ENCODE data around the gene ADAM19.

The ADAM19 gene, protein sequence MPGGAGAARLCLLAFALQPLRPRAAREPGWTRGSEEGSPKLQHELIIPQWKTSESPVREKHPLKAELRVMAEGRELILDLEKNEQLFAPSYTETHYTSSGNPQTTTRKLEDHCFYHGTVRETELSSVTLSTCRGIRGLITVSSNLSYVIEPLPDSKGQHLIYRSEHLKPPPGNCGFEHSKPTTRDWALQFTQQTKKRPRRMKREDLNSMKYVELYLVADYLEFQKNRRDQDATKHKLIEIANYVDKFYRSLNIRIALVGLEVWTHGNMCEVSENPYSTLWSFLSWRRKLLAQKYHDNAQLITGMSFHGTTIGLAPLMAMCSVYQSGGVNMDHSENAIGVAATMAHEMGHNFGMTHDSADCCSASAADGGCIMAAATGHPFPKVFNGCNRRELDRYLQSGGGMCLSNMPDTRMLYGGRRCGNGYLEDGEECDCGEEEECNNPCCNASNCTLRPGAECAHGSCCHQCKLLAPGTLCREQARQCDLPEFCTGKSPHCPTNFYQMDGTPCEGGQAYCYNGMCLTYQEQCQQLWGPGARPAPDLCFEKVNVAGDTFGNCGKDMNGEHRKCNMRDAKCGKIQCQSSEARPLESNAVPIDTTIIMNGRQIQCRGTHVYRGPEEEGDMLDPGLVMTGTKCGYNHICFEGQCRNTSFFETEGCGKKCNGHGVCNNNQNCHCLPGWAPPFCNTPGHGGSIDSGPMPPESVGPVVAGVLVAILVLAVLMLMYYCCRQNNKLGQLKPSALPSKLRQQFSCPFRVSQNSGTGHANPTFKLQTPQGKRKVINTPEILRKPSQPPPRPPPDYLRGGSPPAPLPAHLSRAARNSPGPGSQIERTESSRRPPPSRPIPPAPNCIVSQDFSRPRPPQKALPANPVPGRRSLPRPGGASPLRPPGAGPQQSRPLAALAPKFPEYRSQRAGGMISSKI

DNA sequence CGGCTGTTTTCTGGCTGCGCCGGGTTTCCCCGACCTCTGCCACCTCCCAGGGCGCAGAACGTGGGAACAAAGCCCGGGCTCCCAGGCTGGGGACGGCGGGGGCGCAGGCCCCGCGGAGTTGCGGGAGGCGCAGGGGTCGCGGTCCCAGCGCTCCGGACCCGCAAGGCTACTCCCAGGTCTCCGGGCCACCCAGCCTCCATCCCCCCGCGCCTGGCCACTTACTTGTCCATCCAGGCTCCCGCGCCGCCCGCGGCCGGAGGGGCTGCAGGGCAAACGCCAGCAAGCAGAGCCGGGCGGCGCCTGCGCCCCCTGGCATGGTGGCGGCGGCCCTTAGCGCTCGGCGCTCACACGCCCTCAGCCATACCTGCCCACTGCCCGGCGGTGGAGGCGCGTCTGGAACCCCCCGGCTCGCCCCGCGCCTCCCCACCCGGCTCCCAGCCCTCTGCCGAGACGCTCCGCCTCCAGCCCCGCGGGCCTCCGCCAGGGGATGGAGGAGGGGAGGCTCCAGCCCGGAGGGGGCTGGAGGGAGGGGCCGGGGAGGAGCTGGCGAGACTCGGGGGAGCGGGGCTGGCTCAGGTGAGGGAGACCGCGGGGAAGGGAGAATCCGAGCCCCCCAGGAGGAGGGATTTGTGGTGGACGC lies at the start of gene ADAM19:
TSS of gene ADAM19 (minus strand) at position 395 of the 640 bp plus-strand sequence. CDS start at position 316, 79 bp downstream.
- Histone ChIP-seq H3K27me3 (ENCODE audit: control insufficient read depth in 1 of 2, insufficient read depth in 2 of 2, low read length in 2 of 2) (peaks cover 8 to 12% of the 10 kb centered on the region in 2 donors), H3K36me3 (ENCODE audit: control insufficient read depth in 1 of 2, insufficient read depth in 2 of 2, low read length in 2 of 2) (no peaks in the 10 kb centered on the region), H3K9ac (ENCODE audit: low read depth in 1 of 2, low read length in 2 of 2) (peak within 1 kb of the TSS; percentile 69), H3K4me3 (ENCODE audit: low read depth in 1 of 2, low read length in 2 of 2) (peak within 1 kb of the TSS; percentile 72 to 82), H3K9me3 (ENCODE audit: control insufficient read depth in 1 of 2, low read length in 2 of 2) (no peaks in the 10 kb centered on the region), H3K4me1 (ENCODE audit: control insufficient read depth in 1 of 2, insufficient read depth in 2 of 2, low read length in 2 of 2) (peaks cover 7 to 10% of the 10 kb centered on the region in 2 donors), H3K27ac (ENCODE audit: low read depth, low read length) (peak within 1 kb of the TSS; percentile 69)

DNA sequence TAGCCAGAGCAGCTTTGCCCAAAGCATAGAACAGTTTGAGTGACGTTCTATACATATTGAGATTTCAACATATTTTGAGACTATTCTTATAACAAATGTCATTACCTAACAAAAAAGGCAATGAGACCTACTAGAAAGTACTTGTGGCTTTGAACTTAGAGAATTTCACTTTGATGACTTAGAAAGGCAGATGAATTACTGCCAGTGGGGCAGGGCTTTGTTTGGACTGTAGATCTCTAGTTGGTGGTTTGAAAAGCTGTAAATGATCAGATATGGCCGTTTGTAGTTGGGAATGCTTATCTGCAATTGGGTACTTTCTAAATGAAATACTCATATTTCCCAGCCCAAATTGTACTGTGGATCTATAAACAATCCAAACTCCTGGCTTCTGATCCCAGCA lies 48.6 kb upstream of the ADAM19 start:
- no peaks in the 10 kb centered on the region for H3K36me3 ChIP-seq (ENCODE audit: control insufficient read depth in 1 of 2, insufficient read depth in 2 of 2, low read length in 2 of 2)
- no peaks in the 10 kb centered on the region for H3K27me3 ChIP-seq (ENCODE audit: control insufficient read depth in 1 of 2, insufficient read depth in 2 of 2, low read length in 2 of 2)
- no peak overlapping the region for H3K9ac ChIP-seq (ENCODE audit: low read depth in 1 of 2, low read length in 2 of 2)
- H3K27ac ChIP-seq (ENCODE audit: low read depth, low read length), result no peak overlapping the region
- no peaks in the 10 kb centered on the region for H3K9me3 ChIP-seq (ENCODE audit: control insufficient read depth in 1 of 2, low read length in 2 of 2)
- no peaks in the 10 kb centered on the region for H3K4me1 ChIP-seq (ENCODE audit: control insufficient read depth in 1 of 2, insufficient read depth in 2 of 2, low read length in 2 of 2)
- H3K4me3 ChIP-seq (ENCODE audit: low read depth in 1 of 2, low read length in 2 of 2), result no peak overlapping the region

DNA sequence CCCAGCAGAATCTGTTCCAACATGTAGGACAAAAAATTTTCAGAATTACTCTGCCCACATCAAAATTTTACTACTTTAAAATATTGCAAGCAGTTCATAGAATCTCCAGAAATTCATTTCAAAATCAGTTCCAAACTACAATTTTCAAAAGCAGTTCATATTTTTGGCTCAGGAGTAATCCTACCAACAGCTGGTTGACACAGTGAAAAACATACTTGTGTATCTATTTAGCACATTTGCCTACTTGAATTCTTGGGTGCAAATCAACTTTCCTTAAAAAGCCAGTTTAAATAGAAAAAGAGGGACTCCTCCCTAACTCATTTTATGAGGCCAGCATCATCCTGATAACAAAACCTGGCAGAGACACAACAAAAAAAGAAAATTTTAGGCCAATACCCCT lies 45.2 kb upstream of the ADAM19 start:
- no peak overlapping the region for H3K27ac ChIP-seq (ENCODE audit: low read depth, low read length)
- H3K9ac ChIP-seq (ENCODE audit: low read depth in 1 of 2, low read length in 2 of 2), result no peak overlapping the region
- no peak overlapping the region for H3K4me3 ChIP-seq (ENCODE audit: low read depth in 1 of 2, low read length in 2 of 2)
- H3K27me3 ChIP-seq (ENCODE audit: control insufficient read depth in 1 of 2, insufficient read depth in 2 of 2, low read length in 2 of 2), result no peaks in the 10 kb centered on the region
- no peaks in the 10 kb centered on the region for H3K9me3 ChIP-seq (ENCODE audit: control insufficient read depth in 1 of 2, low read length in 2 of 2)
- H3K36me3 ChIP-seq (ENCODE audit: control insufficient read depth in 1 of 2, insufficient read depth in 2 of 2, low read length in 2 of 2), result no peaks in the 10 kb centered on the region
- H3K4me1 ChIP-seq (ENCODE audit: control insufficient read depth in 1 of 2, insufficient read depth in 2 of 2, low read length in 2 of 2), result no peaks in the 10 kb centered on the region

DNA sequence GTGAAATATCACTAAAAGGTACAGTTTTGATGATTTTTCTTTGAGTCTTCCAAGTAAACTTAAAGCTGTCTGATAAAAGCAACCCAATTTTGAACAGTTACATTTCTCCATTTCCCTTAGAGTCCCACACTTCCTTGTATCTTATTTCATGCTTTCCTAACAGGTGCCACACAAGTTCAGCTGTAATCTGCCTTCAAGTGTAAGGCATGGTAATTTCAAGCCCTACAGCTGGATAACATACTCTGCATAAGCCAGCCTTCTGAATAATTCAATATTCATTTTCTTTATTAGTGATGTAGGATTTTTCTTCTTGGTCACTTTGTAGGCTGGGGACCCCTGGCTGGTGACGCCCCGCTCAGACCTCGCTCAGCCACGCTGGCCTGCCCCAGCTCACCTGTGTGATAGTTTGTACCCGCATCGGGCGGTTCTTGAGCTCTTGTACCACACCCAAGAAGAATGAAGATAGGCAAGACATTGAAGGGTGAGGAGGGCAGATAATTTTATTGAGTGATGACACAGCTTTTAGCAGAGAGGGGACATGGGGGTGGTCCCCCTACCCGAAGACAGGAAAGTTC lies 42.7 kb upstream of the ADAM19 start:
- Histone ChIP-seq H3K4me1 (ENCODE audit: control insufficient read depth in 1 of 2, insufficient read depth in 2 of 2, low read length in 2 of 2) (peaks cover 0 to 2% of the 10 kb centered on the region in 2 donors), H3K9ac (ENCODE audit: low read depth in 1 of 2, low read length in 2 of 2) (no peak overlapping the region), H3K27me3 (ENCODE audit: control insufficient read depth in 1 of 2, insufficient read depth in 2 of 2, low read length in 2 of 2) (no peaks in the 10 kb centered on the region), H3K4me3 (ENCODE audit: low read depth in 1 of 2, low read length in 2 of 2) (no peak overlapping the region), H3K36me3 (ENCODE audit: control insufficient read depth in 1 of 2, insufficient read depth in 2 of 2, low read length in 2 of 2) (no peaks in the 10 kb centered on the region), H3K27ac (ENCODE audit: low read depth, low read length) (no peak overlapping the region), H3K9me3 (ENCODE audit: control insufficient read depth in 1 of 2, low read length in 2 of 2) (no peaks in the 10 kb centered on the region)

DNA sequence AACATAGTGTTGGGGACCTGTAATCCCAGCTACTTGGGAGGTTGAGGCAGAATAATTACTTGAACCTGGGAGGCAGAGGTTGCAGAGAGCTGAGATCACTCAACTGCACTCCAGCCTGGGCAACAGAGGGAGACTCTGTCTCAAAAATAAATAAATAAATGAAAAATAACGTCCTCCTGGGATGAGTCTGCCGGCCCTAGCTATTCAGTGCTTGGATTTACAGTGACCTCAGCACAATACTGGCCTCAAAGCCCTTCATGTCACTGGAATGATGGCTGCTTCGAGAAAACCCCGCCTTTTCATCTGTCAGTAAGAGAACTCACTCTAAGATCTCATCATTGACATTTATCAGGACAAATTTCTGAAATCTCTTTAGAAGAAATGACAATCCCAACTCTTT lies 41.2 kb upstream of the ADAM19 start:
- no peaks in the 10 kb centered on the region for H3K9me3 ChIP-seq (ENCODE audit: control insufficient read depth in 1 of 2, low read length in 2 of 2)
- H3K27me3 ChIP-seq (ENCODE audit: control insufficient read depth in 1 of 2, insufficient read depth in 2 of 2, low read length in 2 of 2), result no peaks in the 10 kb centered on the region
- H3K9ac ChIP-seq (ENCODE audit: low read depth in 1 of 2, low read length in 2 of 2), result no peak overlapping the region
- peaks cover 13 to 17% of the 10 kb centered on the region in 2 donors for H3K4me1 ChIP-seq (ENCODE audit: control insufficient read depth in 1 of 2, insufficient read depth in 2 of 2, low read length in 2 of 2)
- H3K36me3 ChIP-seq (ENCODE audit: control insufficient read depth in 1 of 2, insufficient read depth in 2 of 2, low read length in 2 of 2), result no peaks in the 10 kb centered on the region
- no peak overlapping the region for H3K27ac ChIP-seq (ENCODE audit: low read depth, low read length)
- H3K4me3 ChIP-seq (ENCODE audit: low read depth in 1 of 2, low read length in 2 of 2), result no peak overlapping the region

DNA sequence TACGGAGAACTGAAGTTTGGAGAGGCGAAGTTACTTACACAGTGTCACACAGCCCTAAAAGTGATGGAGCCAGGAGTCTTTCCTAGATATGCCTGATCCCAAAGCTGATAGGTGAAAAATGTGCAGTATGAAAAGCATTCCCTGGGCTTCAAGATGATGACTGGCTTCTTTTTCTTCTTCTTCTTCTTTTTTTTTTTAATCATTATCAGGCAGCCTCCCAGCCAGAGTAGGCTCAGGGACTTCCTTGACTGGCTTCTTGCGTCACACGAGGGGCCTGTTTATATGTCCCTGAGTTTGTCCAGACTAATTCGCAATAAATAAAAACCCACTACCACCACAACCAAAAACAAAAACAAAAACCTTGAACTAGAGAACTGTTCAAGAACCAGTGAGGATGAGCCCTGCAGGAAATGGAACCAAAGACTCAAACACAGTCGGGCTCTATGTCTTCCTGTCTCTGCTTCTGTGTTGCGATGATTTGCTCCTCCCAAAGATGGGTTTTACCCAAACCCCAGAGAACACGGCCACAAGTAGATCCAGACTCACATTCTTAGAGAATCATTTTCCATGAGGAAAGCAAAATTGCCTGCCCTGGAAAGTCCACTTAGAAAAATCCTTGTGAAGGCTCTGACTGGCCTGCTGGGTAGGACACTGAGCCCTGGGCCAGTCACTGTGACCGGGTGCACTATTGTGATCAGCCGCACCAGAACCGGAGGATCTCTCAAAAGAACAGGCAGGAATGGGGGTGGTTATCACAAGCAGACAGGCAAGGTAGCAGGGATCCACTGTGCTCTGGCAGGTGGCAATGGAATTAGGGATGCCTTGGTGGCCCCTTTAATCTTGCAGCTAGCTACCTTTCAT lies 38.0 kb upstream of the ADAM19 start:
- H3K27ac ChIP-seq (ENCODE audit: low read depth, low read length), result no peak overlapping the region
- H3K9ac ChIP-seq (ENCODE audit: low read depth in 1 of 2, low read length in 2 of 2), result no peak overlapping the region
- H3K4me3 ChIP-seq (ENCODE audit: low read depth in 1 of 2, low read length in 2 of 2), result no peak overlapping the region
- H3K27me3 ChIP-seq (ENCODE audit: control insufficient read depth in 1 of 2, insufficient read depth in 2 of 2, low read length in 2 of 2), result no peaks in the 10 kb centered on the region
- no peaks in the 10 kb centered on the region for H3K36me3 ChIP-seq (ENCODE audit: control insufficient read depth in 1 of 2, insufficient read depth in 2 of 2, low read length in 2 of 2)
- peaks cover 19 to 26% of the 10 kb centered on the region in 2 donors for H3K4me1 ChIP-seq (ENCODE audit: control insufficient read depth in 1 of 2, insufficient read depth in 2 of 2, low read length in 2 of 2)
- no peaks in the 10 kb centered on the region for H3K9me3 ChIP-seq (ENCODE audit: control insufficient read depth in 1 of 2, low read length in 2 of 2)

DNA sequence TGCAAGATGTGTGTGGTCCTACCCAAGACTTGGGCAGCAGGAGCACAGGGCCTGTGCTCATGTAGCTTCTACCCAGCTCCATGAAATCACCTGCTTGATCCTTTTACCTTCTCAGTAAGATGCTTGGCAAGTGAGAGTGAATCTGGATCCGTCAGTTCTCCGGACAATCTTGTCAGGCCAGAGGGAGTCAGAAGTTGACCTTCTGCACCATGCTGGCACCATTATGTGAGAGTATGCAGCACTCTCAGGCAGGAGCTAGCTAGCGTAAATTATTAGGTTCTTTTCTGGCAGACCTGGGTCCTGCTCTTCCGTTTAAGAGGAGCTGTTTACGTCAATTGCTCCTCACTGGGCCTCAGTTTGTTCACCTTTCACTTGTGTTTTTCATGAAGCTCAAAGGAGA lies 37.0 kb upstream of the ADAM19 start:
- no peak overlapping the region for H3K9ac ChIP-seq (ENCODE audit: low read depth in 1 of 2, low read length in 2 of 2)
- no peaks in the 10 kb centered on the region for H3K36me3 ChIP-seq (ENCODE audit: control insufficient read depth in 1 of 2, insufficient read depth in 2 of 2, low read length in 2 of 2)
- no peaks in the 10 kb centered on the region for H3K9me3 ChIP-seq (ENCODE audit: control insufficient read depth in 1 of 2, low read length in 2 of 2)
- no peak overlapping the region for H3K4me3 ChIP-seq (ENCODE audit: low read depth in 1 of 2, low read length in 2 of 2)
- H3K27me3 ChIP-seq (ENCODE audit: control insufficient read depth in 1 of 2, insufficient read depth in 2 of 2, low read length in 2 of 2), result no peaks in the 10 kb centered on the region
- H3K27ac ChIP-seq (ENCODE audit: low read depth, low read length), result no peak overlapping the region
- peaks cover 19 to 29% of the 10 kb centered on the region in 2 donors for H3K4me1 ChIP-seq (ENCODE audit: control insufficient read depth in 1 of 2, insufficient read depth in 2 of 2, low read length in 2 of 2)

DNA sequence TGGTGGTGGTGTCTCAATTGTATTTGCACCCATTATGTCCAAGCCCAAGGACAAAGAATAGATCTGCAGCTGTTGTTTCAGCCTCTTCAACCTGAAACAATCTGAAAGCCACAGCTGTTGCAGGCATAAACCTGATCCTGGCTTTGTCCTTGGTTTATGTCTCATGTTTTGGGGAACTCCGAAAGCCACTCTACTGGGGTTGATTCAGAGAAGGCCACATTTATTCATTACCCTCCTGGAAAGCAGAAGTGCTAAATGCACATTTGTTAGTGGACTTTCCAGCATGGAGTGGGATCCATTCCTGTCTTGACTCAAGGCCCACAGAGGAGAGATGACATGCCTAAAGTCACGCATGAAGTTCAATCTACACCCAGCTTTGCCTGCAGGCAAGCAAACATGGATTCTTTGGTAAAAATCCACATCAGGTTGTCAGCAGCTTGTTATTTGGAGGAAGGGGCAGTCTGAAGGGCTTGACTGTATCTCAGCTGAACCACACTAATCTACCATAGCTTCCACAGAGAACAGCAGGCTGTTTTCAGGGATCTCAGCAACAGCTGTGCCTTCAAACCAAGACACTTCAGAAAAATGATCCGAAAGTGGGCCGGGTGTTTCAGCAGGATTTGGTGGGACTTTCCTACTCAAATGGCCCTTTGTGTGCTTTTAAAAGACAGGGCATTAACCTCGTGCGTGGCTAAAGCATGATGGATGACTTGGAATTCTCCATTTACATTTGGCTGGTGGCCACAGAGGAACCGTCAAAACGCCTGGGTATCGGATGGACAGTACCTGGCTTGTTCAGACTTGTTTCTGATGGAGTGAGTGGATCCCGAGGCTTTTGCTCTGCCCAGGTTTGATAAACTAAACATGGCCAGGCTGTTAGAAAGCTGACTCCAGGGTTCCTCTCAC lies 36.2 kb upstream of the ADAM19 start:
- Histone ChIP-seq H3K4me3 (ENCODE audit: low read depth in 1 of 2, low read length in 2 of 2) (no peak overlapping the region), H3K4me1 (ENCODE audit: control insufficient read depth in 1 of 2, insufficient read depth in 2 of 2, low read length in 2 of 2) (peaks cover 19 to 33% of the 10 kb centered on the region in 2 donors), H3K9me3 (ENCODE audit: control insufficient read depth in 1 of 2, low read length in 2 of 2) (no peaks in the 10 kb centered on the region), H3K27me3 (ENCODE audit: control insufficient read depth in 1 of 2, insufficient read depth in 2 of 2, low read length in 2 of 2) (no peaks in the 10 kb centered on the region), H3K9ac (ENCODE audit: low read depth in 1 of 2, low read length in 2 of 2) (no peak overlapping the region), H3K27ac (ENCODE audit: low read depth, low read length) (no peak overlapping the region), H3K36me3 (ENCODE audit: control insufficient read depth in 1 of 2, insufficient read depth in 2 of 2, low read length in 2 of 2) (no peaks in the 10 kb centered on the region)
